ENCODE results near the gene SLC52A1.

GRCh38 chr17:5034651-5035050 is 575 bp downstream of the SLC52A1 start:
- no peak for TF ChIP-seq POLR2A (IDR thresholded peaks at IDR 0.05)
- TF ChIP-seq CTCF (IDR thresholded peaks at IDR 0.05) = no peak
- TF ChIP-seq EP300 (IDR thresholded peaks at IDR 0.05; ENCODE audit: low read depth) = no peak

Data from transverse colon (tissue), 3 donors.